GM12878 (cell line): ENCODE data around the gene C1orf50.

Experiments
- BRCA1 ChIP-seq: IDR thresholded peaks from 2 replicates; pipeline ENCODE4 v1.6.1; 2011; ENCODE audit warnings: low read depth, low read length, improper control_type of control experiment
- CREB1 ChIP-seq: IDR thresholded peaks from 2 replicates; pipeline ENCODE4 v1.6.1; 2012; ENCODE audit warnings: low read depth, mild to moderate bottlenecking, inconsistent platforms
- EZH2 ChIP-seq: IDR thresholded peaks from 2 replicates; pipeline ENCODE4 v1.6.1; 2012; ENCODE audit warnings: low read depth, mild to moderate bottlenecking, control low read depth, inconsistent platforms, low read length, borderline replicate concordance; ENCODE audit not compliant: control insufficient read depth
- FOXM1 ChIP-seq: IDR thresholded peaks from 2 replicates; pipeline ENCODE4 v1.6.1; 2012; ENCODE audit warnings: low read depth, mild to moderate bottlenecking, inconsistent platforms, low read length, moderate library complexity
- POLR2A ChIP-seq: IDR thresholded peaks from 2 replicates; pipeline ENCODE4 v1.6.1; 2011; ENCODE audit warnings: low read depth, mild to moderate bottlenecking, low read length
- RCOR1 ChIP-seq: conservative IDR thresholded peaks from 2 replicates; pipeline ENCODE4 v1.6.1; 2012; ENCODE audit warnings: low read depth, low read length, improper control_type of control experiment
- SIN3A ChIP-seq: IDR thresholded peaks from 2 replicates; pipeline ENCODE4 v1.6.1; 2012; ENCODE audit warnings: low read depth, low read length, improper control_type of control experiment
- SPI1 ChIP-seq: IDR thresholded peaks from 2 replicates; pipeline ENCODE4 v1.6.1; 2011; ENCODE audit warnings: low read depth, mild to moderate bottlenecking, low read length, moderate library complexity, borderline replicate concordance; ENCODE audit not compliant: insufficient read depth
- TAF1 ChIP-seq: IDR thresholded peaks from 2 replicates; pipeline ENCODE4 v1.6.1; 2011; ENCODE audit warnings: mild to moderate bottlenecking, low read depth, low read length, borderline replicate concordance
- YBX1 ChIP-seq: fragments of 450-650 bp; IDR thresholded peaks from 2 replicates; pipeline ENCODE4 v1.6.1; 2016; ENCODE audit warnings: antibody characterized with exemption
- ZZZ3 ChIP-seq: IDR thresholded peaks from 2 replicates; pipeline ENCODE4 v1.6.1; 2011; ENCODE audit warnings: low read depth; ENCODE audit not compliant: control insufficient read depth, insufficient read length
- TF ChIP-seq, protein P1 (sequence below): IDR thresholded peaks from 2 replicates; pipeline ENCODE4 v1.6.1; 2011; ENCODE audit warnings: low read depth, low read length, improper control_type of control experiment, borderline replicate concordance
- TF ChIP-seq, protein P2 (sequence below), 3 experiments: IDR thresholded peaks in 2 of 3; conservative IDR thresholded peaks in 1 of 3; 2 replicates each; pipeline ENCODE4 v1.5.1; 2011; ENCODE audit warnings: low read depth in 3 of 3, low read length in 3 of 3, mild to moderate bottlenecking in 3 of 3, control low read depth in 2 of 3, moderate library complexity in 2 of 3, inconsistent platforms in 1 of 3, mixed read lengths in 1 of 3; ENCODE audit not compliant: control insufficient read depth in 2 of 3, insufficient read depth in 1 of 3; ENCODE audit errors: extremely low read depth in 1 of 3

DNA sequence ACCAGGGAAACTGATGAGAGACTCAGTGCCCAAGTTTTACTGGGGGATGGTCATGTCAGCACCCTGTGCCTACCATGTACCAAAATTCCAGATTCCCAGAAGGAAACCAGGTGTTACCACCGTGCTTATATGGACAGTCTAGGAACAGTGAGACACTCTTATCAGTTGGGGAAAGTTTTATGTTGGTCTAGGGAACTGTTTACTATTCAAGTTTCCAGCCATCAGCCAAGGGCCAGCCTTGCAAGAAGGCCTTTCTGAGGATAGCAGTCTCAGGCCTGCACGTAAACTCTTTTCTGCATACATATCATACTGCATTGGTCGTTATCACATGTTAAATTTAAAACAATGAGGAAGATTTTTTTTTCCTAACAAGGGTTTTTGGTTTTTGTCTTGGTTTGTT, 30.4 kb downstream of the C1orf50 start:
- TF ChIP-seq TAF1 (no peak), ZZZ3 (no peak), POLR2A (no peak), EZH2 (no peak), YBX1 (no peak), SPI1 (no peak), BRCA1 (no peak), RCOR1 (no peak), CREB1 (no peak), FOXM1 (no peak), SIN3A (no peak)
- TF ChIP-seq, protein P1, sequence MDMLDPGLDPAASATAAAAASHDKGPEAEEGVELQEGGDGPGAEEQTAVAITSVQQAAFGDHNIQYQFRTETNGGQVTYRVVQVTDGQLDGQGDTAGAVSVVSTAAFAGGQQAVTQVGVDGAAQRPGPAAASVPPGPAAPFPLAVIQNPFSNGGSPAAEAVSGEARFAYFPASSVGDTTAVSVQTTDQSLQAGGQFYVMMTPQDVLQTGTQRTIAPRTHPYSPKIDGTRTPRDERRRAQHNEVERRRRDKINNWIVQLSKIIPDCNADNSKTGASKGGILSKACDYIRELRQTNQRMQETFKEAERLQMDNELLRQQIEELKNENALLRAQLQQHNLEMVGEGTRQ = no peak
- TF ChIP-seq, protein P2, sequence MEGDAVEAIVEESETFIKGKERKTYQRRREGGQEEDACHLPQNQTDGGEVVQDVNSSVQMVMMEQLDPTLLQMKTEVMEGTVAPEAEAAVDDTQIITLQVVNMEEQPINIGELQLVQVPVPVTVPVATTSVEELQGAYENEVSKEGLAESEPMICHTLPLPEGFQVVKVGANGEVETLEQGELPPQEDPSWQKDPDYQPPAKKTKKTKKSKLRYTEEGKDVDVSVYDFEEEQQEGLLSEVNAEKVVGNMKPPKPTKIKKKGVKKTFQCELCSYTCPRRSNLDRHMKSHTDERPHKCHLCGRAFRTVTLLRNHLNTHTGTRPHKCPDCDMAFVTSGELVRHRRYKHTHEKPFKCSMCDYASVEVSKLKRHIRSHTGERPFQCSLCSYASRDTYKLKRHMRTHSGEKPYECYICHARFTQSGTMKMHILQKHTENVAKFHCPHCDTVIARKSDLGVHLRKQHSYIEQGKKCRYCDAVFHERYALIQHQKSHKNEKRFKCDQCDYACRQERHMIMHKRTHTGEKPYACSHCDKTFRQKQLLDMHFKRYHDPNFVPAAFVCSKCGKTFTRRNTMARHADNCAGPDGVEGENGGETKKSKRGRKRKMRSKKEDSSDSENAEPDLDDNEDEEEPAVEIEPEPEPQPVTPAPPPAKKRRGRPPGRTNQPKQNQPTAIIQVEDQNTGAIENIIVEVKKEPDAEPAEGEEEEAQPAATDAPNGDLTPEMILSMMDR (IDR thresholded peaks at IDR 0.05 in 2 of 3, conservative IDR thresholded peaks at IDR 0.05 in 1 of 3; ENCODE audit: control insufficient read depth in 2 of 3, extremely low read depth in 1 of 3, insufficient read depth in 1 of 3, low read depth in 3 of 3, low read length in 3 of 3) = no peak
